GM12878 (cell line): Measurements from ENCODE around the gene MYO3B.

ENCODE experiments used
- CREB1 ChIP-seq: IDR thresholded peaks from 2 replicates; pipeline ENCODE4 v1.6.1; 2012; ENCODE audit warnings: low read depth, mild to moderate bottlenecking, inconsistent platforms
- NFYB ChIP-seq: IDR thresholded peaks from 2 replicates; pipeline ENCODE4 v1.6.1; 2011; ENCODE audit warnings: low read depth, mild to moderate bottlenecking, low read length, improper control_type of control experiment, moderate library complexity; ENCODE audit not compliant: insufficient read depth
- RAD51 ChIP-seq: fragments of 450-650 bp; IDR thresholded peaks from 2 replicates; pipeline ENCODE4 v1.6.1; 2016; ENCODE audit warnings: moderate library complexity, mild to moderate bottlenecking, inconsistent platforms
- REST ChIP-seq: IDR thresholded peaks from 2 replicates; pipeline ENCODE4 v1.6.1; 2012; ENCODE audit warnings: mild to moderate bottlenecking, low read depth, low read length
- SMAD1 ChIP-seq: fragments of 450-650 bp; IDR thresholded peaks from 2 replicates; pipeline ENCODE4 v1.6.1; 2018; ENCODE audit warnings: mild to moderate bottlenecking, low read depth; ENCODE audit not compliant: partially characterized antibody
- SP1 ChIP-seq: IDR thresholded peaks from one replicate; pipeline ENCODE4 v1.6.1; 2011; ENCODE audit warnings: low read depth, low read length
- STAT3 ChIP-seq: IDR thresholded peaks from 2 replicates; pipeline ENCODE4 v1.6.1; 2011; ENCODE audit warnings: low read depth, low read length, improper control_type of control experiment
- TCF12 ChIP-seq: IDR thresholded peaks from 2 replicates; pipeline ENCODE4 v1.6.1; 2011; ENCODE audit warnings: low read depth, mild to moderate bottlenecking, low read length
- YBX1 ChIP-seq: fragments of 450-650 bp; IDR thresholded peaks from 2 replicates; pipeline ENCODE4 v1.6.1; 2016; ENCODE audit warnings: antibody characterized with exemption

- TF ChIP-seq SP1 = no peak
- no peak for TF ChIP-seq TCF12
- TF ChIP-seq SMAD1 = no peak
- no peak for TF ChIP-seq NFYB
- TF ChIP-seq YBX1 = no peak
- TF ChIP-seq CREB1 = no peak
- TF ChIP-seq STAT3 = no peak
- no peak for TF ChIP-seq REST
- TF ChIP-seq RAD51 = no peak
These were observed 372.6 kb downstream of the MYO3B start for GRCh38 chr2:170550501-170550900.
